ENCODE measurements around the gene RAB11FIP5.
"Not testable (repeated sequence)": the region's sequence is repeated elsewhere in the genome, so short reads cannot be mapped to it uniquely, and the experiment has no call there.

RAB11FIP5 gene

GRCh38 chr2:73111073-73112025 is 1.4 kb downstream of the RAB11FIP5 start:
- DNase-seq (ENCODE audit: low read depth), result peak; percentile 71

GRCh38 chr2:73110168-73111072 is 2.3 kb downstream of the RAB11FIP5 start:
- DNase-seq (ENCODE audit: low read depth), result peak; percentile 67

GRCh38 chr2:73109431-73110167 is 3.1 kb downstream of the RAB11FIP5 start:
- no peak for DNase-seq (ENCODE audit: low read depth)

- peak; percentile 49 for DNase-seq (ENCODE audit: low read depth)
These were observed 5.4 kb downstream of the RAB11FIP5 start for GRCh38 chr2:73107211-73107926.

- DNase-seq (ENCODE audit: low read depth), result no peak
These were observed 6.0 kb downstream of the RAB11FIP5 start for GRCh38 chr2:73106791-73107190.

GRCh38 chr2:73105511-73105971 is 7.2 kb downstream of the RAB11FIP5 start:
- peak; percentile 60 for DNase-seq (ENCODE audit: low read depth)

GRCh38 chr2:73104933-73105332 is 7.8 kb downstream of the RAB11FIP5 start:
- DNase-seq (ENCODE audit: low read depth), result peak; percentile 19

GRCh38 chr2:73103018-73103542 is 9.7 kb downstream of the RAB11FIP5 start:
- peak; percentile 41 for DNase-seq (ENCODE audit: low read depth)

GRCh38 chr2:73101626-73102256 is 11.0 kb downstream of the RAB11FIP5 start:
- DNase-seq (ENCODE audit: low read depth), result peak; percentile 86

- DNase-seq (ENCODE audit: low read depth), result no peak
These were observed 11.8 kb downstream of the RAB11FIP5 start for GRCh38 chr2:73100956-73101355.

- DNase-seq (ENCODE audit: low read depth), result no peak
These were observed 13.3 kb downstream of the RAB11FIP5 start for GRCh38 chr2:73099486-73099885.

- DNase-seq (ENCODE audit: low read depth), result no peak
These were observed 16.8 kb downstream of the RAB11FIP5 start for GRCh38 chr2:73095910-73096309.

GRCh38 chr2:73093601-73094218 is 19.0 kb downstream of the RAB11FIP5 start:
- DNase-seq (ENCODE audit: low read depth), result not testable (repeated sequence)

GRCh38 chr2:73092146-73092783 is 20.5 kb downstream of the RAB11FIP5 start:
- DNase-seq (ENCODE audit: low read depth), result no peak

- DNase-seq (ENCODE audit: low read depth), result no peak
These were observed 21.1 kb downstream of the RAB11FIP5 start for GRCh38 chr2:73091696-73092095.

GRCh38 chr2:73091164-73091563 is 21.6 kb downstream of the RAB11FIP5 start:
- DNase-seq (ENCODE audit: low read depth), result peak; percentile 82

GRCh38 chr2:73089270-73090030 is 23.3 kb downstream of the RAB11FIP5 start:
- DNase-seq (ENCODE audit: low read depth), result peak; percentile 99

GRCh38 chr2:73088703-73089102 is 24.0 kb downstream of the RAB11FIP5 start:
- DNase-seq (ENCODE audit: low read depth), result no peak

- no peak for DNase-seq (ENCODE audit: low read depth)
These were observed 24.5 kb downstream of the RAB11FIP5 start for GRCh38 chr2:73088211-73088610.

Data from EH (cell line).